Endothelial cell of umbilical vein (primary cell): ENCODE measurements around the gene LRG1.

Source experiments
- EZH2 ChIP-seq: IDR thresholded peaks from 2 replicates; pipeline ENCODE4 v1.6.1; 2012; ENCODE audit warnings: borderline replicate concordance, low read depth, mild to moderate bottlenecking, moderate library complexity, low read length, inconsistent platforms; ENCODE audit not compliant: severe bottlenecking
- GATA2 ChIP-seq: IDR thresholded peaks from 2 replicates; pipeline ENCODE4 v1.7.0; 2011; ENCODE audit warnings: low read depth, mild to moderate bottlenecking, moderate library complexity, mixed read lengths, low read length; ENCODE audit not compliant: insufficient read length, insufficient read depth
- JUN ChIP-seq: IDR thresholded peaks from 2 replicates; pipeline ENCODE4 v1.6.1; 2011; ENCODE audit warnings: borderline replicate concordance, low read depth; ENCODE audit not compliant: insufficient read length, insufficient read depth
- MYC ChIP-seq: IDR thresholded peaks from one replicate; pipeline ENCODE4 v1.6.1; 2011; ENCODE audit warnings: mild to moderate bottlenecking, low read depth, low read length
- POLR2A ChIP-seq: IDR thresholded peaks from 2 replicates; pipeline ENCODE4 v1.6.1; 2012; ENCODE audit warnings: low read depth, mild to moderate bottlenecking, control low read depth, low read length
- POLR2AphosphoS5 ChIP-seq: IDR thresholded peaks from 2 replicates; pipeline ENCODE4 v1.6.1; 2012; ENCODE audit warnings: low read depth, mild to moderate bottlenecking, control low read depth, low read length, moderate library complexity; ENCODE audit not compliant: insufficient read depth
- TF ChIP-seq, protein P1 (sequence below), 2 donors: IDR thresholded peaks; 1 replicate in 1 of 2; 2 replicates in 1 of 2; pipeline ENCODE4 v1.5.1; 2011; ENCODE audit warnings: low read length in 2 of 2, mild to moderate bottlenecking in 2 of 2, moderate library complexity in 2 of 2, control low read depth in 1 of 2, inconsistent platforms in 1 of 2, low read depth in 1 of 2; ENCODE audit not compliant: insufficient read depth in 1 of 2; ENCODE audit errors: extremely low read depth in 1 of 2

DNA sequence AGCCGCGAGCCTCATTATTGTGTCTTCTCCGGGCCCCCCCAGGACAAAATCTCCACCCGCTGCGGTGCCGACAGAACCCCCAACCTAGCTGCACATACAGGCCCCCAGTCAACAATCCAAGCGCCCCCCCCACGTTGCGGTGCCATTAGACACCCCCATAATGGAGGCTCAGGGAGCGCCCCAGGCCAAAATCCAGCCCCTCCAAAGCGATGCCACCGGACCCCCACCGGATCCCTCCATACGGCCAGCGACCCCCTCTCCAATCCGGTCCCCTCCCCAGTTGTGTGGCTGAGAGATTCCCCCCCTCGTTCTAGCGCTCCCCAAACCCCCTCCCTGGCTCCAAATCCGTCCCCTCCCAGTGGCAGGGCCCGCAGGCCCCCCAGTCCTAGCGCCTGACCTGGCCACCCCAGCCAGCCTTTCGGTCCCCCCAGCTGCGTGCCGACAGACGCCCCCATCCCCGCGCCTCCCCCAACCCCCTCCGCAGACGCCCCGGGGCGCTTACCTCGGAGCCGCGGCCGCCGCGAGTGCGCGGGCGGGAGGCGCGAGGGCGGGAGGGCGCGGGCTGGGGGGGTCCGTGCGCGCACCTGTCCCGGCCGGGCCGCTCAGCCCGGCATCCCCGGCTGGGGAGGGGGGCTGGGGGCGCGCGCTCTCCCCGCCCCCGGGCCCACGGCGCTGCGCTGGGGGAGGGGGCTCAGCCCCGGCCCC lies 41.3 kb upstream of the LRG1 start:
- TF ChIP-seq, protein P1, sequence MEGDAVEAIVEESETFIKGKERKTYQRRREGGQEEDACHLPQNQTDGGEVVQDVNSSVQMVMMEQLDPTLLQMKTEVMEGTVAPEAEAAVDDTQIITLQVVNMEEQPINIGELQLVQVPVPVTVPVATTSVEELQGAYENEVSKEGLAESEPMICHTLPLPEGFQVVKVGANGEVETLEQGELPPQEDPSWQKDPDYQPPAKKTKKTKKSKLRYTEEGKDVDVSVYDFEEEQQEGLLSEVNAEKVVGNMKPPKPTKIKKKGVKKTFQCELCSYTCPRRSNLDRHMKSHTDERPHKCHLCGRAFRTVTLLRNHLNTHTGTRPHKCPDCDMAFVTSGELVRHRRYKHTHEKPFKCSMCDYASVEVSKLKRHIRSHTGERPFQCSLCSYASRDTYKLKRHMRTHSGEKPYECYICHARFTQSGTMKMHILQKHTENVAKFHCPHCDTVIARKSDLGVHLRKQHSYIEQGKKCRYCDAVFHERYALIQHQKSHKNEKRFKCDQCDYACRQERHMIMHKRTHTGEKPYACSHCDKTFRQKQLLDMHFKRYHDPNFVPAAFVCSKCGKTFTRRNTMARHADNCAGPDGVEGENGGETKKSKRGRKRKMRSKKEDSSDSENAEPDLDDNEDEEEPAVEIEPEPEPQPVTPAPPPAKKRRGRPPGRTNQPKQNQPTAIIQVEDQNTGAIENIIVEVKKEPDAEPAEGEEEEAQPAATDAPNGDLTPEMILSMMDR (IDR thresholded peaks at IDR 0.05; ENCODE audit: extremely low read depth in 1 of 2, insufficient read depth in 1 of 2, low read depth in 1 of 2, low read length in 2 of 2), result no peak
- TF ChIP-seq MYC (no peak), POLR2AphosphoS5 (no peak), POLR2A (no peak), EZH2 (no peak), JUN (no peak), GATA2 (no peak)
